T-helper 1 cell treated with Interleukin-12 subunit alpha and Interleukin-12 subunit beta and Interleukin-4 antibody, amounts not matched to agents 30 ng/mL and 1 ng/mL, for 36 hours (primary cell): ENCODE data around the gene SLC17A3. TPM values are rescaled to one million over a fixed set of nuclear protein-coding genes. Genes with fewer than 3 reads are reported as not detected.

Experiments
- intact Hi-C: fragments of 100-400 bp; cut with micrococcal nuclease; formaldehyde crosslinking; loops from one replicate; pipeline ENCODE4 v1.15.1; 2024
- total RNA-seq: library from RNA; stranded (reverse); gene quantifications from 2 replicates; pipeline ENCODE4 v1.2.3, GENCODE V29; 2022

SLC17A3 gene
- total RNA-seq = 0.59 and 0.66 TPM in 2 replicates

DNA sequence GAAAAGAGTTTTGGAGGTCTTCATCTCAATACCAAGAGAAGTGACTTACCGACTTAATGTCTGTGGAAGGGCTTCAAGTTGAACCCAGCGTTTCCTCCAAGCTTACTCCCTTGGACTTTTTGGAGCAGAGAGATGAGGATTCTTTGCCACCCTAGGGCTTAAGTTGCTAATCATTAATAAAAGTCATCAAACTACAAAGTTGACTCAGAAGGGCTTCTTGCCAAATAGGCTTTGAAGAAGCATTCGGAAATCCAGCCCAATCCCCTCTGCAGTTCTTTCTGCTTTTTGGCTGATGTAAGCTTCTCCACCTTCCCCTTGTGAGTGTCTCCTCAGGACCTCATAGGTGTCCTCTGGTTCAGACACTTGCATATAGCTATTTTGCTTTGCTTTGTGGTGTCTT is at the start of gene SLC17A3:
TSS of gene SLC17A3 (minus strand) at position 126 of the 400 bp plus-strand sequence. CDS start 5,856 bp downstream, outside the sequence.
- intact Hi-C loops = no loop called here

GRCh38 chr6:25922301-25922700 is 48.3 kb upstream of the SLC17A3 start:
- intact Hi-C loops = no loop called here

GRCh38 chr6:25921525-25922203 is 47.6 kb upstream of the SLC17A3 start:
- intact Hi-C loops = no loop called here

DNA sequence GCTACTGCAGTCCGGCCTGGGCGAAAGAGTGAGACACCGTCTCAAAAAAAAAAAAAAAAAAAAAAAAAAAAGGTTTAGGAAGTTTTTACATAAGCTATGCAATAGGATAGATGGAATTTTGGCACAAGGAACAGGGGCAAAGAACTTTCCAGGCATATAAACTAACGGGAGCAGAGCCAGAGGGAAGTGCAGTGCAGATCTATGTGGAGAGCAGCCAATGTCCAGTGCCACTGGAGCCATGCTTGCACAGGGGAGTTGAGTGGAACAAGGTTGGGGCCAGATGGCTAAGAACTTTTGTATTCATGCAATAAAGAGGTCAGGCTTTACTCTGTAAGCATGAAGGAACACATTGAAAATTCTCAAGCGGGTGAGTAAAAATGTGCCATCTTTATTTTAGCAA is 45.6 kb upstream of the SLC17A3 start:
- intact Hi-C loops = no loop called here

- intact Hi-C loops = no loop called here
Measured at GRCh38 chr6:25918083-25918683, 44.1 kb upstream of the SLC17A3 start.

DNA sequence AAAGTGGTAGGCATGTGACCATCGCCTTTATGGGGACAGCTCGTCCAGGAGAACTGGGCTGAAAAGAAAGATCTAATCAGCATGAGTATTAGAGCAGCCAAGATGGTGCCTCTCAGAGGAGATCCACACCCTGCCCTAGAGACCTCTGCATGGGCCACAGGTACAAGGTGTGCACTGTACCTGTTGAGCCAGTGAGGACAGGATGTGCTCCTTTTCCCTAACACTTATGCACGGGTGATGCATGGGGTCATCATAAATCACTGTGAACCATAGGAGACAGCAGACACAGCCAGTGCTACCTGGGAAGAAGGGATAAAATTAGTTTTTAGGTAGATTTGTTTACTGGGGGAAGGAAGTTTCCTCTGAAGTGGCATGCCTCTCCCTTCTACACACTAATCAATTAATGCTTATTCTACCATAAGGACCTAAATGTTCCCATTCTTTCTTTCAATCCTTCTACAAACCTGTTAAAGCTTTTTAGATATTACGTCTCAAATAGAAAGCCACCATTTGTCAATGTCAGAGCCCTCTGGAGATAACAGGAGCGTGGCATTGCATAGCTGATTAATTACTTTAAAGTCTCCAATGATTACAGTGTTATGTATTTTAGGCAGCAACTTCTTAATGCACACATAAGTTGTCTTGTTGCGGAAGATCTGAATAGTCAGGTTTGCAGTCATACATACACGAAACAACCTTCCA is 42.9 kb upstream of the SLC17A3 start:
- intact Hi-C loops = no loop called here

DNA sequence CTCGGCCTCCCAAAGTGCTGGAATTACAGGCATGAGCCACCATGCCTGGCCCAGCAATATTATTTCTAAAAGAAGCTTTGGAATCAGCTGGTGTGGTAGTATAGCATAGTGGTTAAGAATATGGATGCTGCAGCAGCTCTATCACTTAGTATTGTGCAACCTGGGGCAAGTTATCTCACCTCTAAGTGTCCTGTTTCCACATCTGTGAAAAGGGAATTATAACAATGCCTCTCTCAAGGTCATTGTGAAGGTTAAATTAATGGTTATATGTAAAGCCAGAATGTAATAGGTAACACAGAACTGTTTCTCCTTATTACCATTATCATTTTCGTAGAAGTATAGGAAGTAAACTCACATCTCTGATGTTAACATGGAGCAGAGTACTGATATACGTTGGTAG is 42.3 kb upstream of the SLC17A3 start:
- intact Hi-C loops = no loop called here

GRCh38 chr6:25913741-25914140 is 39.7 kb upstream of the SLC17A3 start:
- intact Hi-C loops = no loop called here

DNA sequence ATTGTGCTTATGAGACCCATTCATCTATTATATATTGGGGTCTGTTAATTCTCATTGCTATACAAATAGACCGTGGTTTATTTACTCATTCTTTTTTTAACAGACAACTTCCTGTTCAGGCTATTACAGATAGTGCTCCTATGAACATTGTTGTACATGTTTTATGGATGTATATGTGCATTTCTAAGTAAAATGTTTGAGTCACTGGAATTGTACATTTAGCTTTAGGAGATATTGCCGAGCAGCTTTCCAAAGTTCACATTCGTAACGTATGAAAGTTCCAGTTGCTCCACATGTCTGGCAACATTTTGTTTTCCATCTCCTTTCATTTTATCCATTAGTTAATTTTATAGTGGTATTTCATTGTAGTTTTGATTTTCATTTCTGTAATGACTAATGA is 37.3 kb upstream of the SLC17A3 start:
- intact Hi-C loops = no loop called here

GRCh38 chr6:25907475-25908014 is 33.5 kb upstream of the SLC17A3 start:
- intact Hi-C loops = no loop called here

DNA sequence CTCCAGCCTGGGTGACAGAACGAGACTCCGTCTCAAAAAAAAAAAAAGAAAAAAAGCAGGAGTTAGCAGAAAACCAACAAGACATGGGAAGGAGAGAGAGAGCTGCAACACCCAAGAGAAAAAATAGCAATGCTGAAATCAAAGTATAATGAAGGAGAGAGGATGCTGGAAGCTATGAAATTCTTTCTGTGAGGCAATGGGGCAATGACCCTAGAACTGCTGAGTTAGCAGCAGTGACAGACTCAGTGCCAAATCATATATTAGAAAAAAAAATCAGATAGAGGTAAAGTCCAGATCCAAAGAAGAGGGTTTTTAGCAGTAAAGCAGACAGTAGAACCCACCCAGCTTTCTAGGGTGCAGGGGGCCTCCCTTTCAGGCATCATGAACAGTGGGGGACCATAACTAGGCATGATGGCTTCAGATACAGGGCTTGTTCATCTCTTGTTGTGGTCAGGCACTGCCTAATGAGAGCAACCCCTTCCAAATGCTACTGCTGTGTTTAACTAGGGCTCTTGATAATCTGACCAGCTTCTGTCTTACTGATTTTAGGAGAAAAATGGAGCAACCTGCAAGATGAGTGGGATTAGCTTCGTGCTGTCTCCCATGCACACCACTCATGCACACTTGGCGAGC is 29.5 kb upstream of the SLC17A3 start:
- intact Hi-C loops = no loop called here

DNA sequence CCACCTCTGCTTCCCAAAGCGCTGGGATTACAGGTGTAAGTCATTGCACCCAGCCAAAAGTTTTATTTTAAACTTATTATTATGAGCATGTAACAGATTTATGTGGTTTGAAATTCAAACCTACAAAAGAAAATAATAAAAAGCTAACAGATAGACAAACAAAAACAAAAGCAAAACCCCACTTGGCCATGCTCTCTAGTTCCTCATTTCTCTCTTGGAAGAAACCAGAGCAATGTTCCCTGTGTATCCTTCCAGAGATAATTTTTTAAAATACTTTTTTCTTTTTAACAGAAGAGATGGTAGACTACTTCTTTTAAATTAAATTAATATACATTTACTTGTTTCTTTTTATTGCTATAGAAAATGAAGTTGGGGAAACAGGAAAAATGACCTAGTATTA is 28.0 kb upstream of the SLC17A3 start:
- intact Hi-C loops = no loop called here

DNA sequence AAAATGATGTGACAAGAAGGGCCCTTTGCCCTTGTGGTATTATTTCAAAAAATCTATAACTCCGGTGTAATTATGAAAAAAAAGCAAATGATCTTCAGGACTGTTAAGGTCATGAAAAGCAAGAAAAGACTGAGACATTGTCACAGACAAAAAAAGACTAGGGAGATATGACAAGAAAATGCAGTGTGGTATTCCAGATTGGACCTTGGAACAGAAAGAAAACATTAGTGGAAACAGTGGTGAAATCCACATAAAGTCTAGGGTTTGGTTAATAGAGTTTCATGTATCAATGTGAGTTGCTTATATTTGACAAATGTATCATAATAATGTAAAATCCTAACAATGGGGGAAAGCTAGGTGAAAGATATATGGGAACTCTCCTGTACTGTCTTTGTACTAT is 26.8 kb upstream of the SLC17A3 start:
- intact Hi-C loops = no loop called here

- intact Hi-C loops = no loop called here
Measured at GRCh38 chr6:25899580-25900408, 25.8 kb upstream of the SLC17A3 start.

DNA sequence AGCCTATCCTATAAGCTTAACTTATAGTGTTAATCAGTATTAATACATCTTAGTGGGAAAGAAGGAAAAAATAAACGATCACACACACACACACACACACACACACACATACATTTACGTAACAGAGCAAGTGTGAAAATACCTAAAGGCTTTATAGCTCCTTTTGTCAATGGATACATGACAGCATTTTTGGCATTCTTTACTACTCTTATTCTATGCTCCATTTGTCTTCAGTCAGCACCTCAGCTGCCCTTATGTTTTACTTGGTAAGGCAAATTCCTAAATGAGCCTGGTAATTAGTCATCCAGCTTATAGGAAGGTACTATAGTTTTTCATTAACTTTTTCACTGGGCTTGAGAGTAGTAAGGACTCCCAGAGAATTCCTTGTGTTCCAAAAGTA is 25.1 kb upstream of the SLC17A3 start:
- intact Hi-C loops = no loop called here

DNA sequence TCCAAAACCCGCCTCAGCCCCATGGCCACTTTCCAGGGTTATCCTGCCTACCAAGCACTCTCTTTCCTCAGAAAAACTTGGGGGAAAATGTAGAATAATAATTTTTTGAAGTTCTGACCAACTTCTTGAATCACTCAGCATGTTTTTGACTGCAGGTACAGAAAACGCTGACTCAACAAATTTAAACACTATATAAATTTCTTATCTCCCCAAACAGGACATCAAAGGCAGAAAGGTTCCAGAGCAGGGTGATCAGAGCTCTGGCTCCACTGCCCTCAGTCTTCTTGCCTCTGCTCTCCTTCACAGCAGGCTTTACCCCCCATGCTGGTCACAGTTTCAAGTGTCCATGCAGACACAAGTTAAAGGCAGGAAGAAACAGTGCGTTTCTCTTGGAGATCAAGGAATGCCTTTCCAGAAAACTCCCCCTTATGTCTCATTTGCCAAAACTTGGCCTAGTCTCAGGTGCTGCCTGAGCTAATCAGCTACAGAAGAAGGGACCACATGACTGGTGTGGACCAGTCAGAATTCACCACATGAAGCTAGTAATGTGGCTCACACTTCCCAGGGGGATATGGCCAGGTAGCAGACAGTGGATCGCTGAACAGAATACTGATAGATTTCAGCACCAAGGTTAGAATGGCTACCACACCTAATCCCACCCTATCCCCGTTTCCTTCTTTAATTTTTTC is 24.4 kb upstream of the SLC17A3 start:
- intact Hi-C loops = no loop called here

GRCh38 chr6:25896252-25896651 is 22.2 kb upstream of the SLC17A3 start:
- intact Hi-C loops = no loop called here

DNA sequence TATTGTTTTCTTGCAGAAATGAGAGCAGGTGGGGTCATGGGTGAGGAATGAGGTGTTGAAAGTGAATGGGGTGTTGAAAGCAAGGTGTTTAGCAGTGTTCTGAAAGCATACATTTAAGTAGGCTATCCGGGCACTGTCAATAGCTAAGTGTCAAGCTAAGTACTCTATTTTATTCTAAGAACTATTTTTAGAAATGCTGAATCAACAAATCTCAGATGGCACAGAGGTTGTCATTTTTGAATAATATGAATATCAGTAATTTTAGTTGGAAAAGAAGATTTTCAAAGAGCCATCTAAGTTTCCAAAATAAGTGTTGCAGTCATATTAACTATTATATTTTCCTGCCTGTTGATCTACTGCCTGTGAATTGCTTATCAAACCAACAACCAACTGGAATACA is 21.7 kb upstream of the SLC17A3 start:
- intact Hi-C loops = no loop called here

DNA sequence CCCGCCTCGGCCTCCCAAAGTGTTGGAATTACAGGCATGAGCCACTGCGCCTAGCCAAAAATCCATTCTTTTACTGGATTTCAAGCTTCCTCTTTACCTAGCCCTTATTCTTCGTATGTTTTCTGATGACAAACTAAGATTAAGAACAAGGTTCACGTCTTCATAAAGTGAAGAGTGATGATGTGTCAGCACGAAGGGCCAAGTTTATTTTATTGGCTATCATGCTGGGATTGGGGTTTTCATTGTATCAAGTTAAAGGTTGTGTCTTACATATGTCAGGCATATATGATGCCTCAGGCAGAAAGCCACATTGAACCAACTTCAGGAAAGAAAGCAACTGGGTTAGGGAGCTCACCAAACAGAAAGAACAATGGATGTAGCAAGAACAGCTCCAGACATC is 19.7 kb upstream of the SLC17A3 start:
- intact Hi-C loops = no loop called here

DNA sequence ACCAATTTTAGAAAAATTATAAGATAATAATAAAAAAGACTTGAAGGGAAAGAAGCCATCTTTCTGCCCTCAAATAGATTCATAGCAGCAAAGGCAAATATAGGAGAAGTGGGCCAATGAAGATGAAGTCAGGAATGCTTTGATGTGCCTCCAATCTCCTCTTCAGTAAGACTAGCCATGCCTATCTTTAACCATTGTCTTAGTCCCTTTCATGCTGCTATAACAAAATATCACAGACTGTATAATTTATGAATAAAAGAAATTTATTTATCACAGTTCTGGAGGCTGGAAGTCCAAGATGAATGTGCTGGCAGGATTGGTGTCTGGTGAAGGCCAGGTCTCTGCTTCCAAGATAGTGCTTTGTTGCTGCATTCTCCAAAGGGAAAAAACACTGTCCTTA is 18.8 kb upstream of the SLC17A3 start:
- intact Hi-C loops = no loop called here
